ENCODE data around the gene FAM20C.

The FAM20C gene

GRCh38 chr7:191105-191980 lies 1.0 kb upstream of the FAM20C start:
- peaks cover 15% of the 10 kb centered on the region for H3K36me3 ChIP-seq
- H3K27me3 ChIP-seq = peaks cover 36% of the 10 kb centered on the region
- H4K20me1 ChIP-seq = peaks cover 43% of the 10 kb centered on the region
- H3K4me1 ChIP-seq = peaks cover 78% of the 10 kb centered on the region
- H3K4me3 ChIP-seq = peak overlapping the region; percentile 91
- no peak for TF ChIP-seq Cebpa-rat (IDR thresholded peaks at IDR 0.05)
- peak overlapping the region; percentile 63 for H3K27ac ChIP-seq
- H3K4me2 ChIP-seq = peak overlapping the region; percentile 89
- peak overlapping the region; percentile 58; the same call in 1 of the 2 replicates for H3K9ac ChIP-seq
- no peaks in the 10 kb centered on the region for H3K9me3 ChIP-seq

GRCh38 chr7:192701-193480 lies 520 bp downstream of the FAM20C start:
- Histone ChIP-seq H3K4me1 (peaks cover 70% of the 10 kb centered on the region), H3K9me3 (no peaks in the 10 kb centered on the region), H3K9ac (peak overlapping the region; percentile 88), H3K4me2 (peak overlapping the region; percentile 98), H3K27ac (peak overlapping the region; percentile 84), H4K20me1 (peaks cover 59% of the 10 kb centered on the region), H3K36me3 (peaks cover 31% of the 10 kb centered on the region), H3K27me3 (peaks cover 30% of the 10 kb centered on the region), H3K4me3 (peak overlapping the region; percentile 91)
- TF ChIP-seq Cebpa-rat (IDR thresholded peaks at IDR 0.05) = no peak

DNA sequence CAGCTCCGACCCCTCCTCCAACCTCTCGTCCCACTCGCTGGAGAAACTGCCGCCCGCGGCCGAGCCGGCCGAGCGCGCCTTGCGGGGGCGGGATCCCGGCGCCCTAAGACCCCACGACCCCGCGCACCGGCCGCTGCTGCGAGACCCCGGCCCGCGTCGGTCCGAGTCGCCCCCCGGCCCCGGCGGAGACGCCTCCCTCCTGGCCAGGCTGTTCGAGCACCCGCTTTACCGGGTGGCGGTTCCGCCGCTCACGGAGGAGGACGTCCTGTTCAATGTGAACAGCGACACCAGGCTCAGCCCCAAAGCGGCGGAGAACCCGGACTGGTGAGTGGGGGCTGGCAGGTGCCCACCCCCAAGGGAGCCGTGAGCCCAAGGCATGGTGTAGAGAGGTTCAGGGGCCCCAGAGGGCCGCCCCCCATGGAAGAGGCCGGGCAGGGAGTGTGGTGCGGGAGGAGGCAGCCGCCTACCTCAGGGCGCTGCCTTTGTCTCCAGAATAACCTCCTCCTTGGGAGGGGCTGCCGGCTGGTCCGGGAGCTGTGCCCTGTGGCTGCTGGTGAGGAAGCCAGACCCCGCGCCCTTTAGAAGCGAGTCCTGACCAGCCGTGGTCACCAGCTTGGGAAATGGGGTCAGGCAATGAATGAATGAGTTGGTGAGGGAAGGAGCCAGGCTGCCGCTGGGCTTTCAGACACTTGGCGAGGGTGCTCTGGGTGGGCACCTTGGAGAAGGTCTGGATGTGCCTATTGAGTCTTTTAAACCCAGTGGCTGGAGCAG lies 1.3 kb downstream of the FAM20C start:
- no peaks in the 10 kb centered on the region for H3K9me3 ChIP-seq
- peak overlapping the region; percentile 88 for H3K9ac ChIP-seq
- peaks cover 38% of the 10 kb centered on the region for H3K36me3 ChIP-seq
- peaks cover 66% of the 10 kb centered on the region for H4K20me1 ChIP-seq
- TF ChIP-seq Cebpa-rat (IDR thresholded peaks at IDR 0.05) = no peak
- H3K4me2 ChIP-seq = peak overlapping the region; percentile 98
- peak overlapping the region; percentile 84 for H3K27ac ChIP-seq
- peaks cover 30% of the 10 kb centered on the region for H3K27me3 ChIP-seq
- peak overlapping the region; percentile 91 for H3K4me3 ChIP-seq
- peaks cover 63% of the 10 kb centered on the region for H3K4me1 ChIP-seq

DNA sequence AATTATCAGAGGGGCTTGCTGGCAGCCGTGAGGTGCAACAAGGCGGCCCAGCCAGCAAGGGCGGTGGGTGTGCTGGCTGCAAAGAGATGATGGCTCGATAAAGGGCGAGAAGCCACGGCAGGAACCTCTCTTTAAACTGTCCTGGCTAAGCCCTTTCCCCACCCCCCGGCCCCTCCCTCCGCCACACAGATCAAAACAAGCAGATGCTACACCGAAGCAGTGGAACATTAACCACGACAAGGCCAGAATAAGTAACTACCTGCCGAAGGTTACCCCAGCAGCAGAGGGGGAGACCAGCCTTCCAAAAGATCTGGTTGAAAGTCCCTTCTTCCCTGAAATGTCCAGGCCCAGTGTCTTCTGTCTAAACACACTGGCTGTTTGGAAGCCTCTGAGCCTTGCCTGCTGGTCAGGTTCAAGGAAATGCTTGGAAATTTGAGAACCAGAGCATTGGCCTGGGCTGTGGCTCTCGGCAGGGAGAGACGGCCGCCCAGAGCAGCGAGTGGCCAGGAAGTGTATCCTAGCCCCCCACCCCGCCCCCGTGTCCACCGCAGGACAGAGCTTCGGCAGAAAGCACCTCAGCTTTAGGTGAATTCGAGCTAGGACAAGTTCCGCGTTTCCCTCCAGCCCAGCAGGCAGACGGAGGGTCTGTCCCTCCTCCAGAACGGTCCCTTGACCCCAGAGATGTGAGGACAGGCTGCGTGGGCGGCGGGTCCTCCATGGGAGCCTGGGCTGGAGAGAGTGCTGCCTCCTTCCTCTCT lies 2.1 kb downstream of the FAM20C start:
- peak overlapping the region; percentile 88 for H3K9ac ChIP-seq
- H4K20me1 ChIP-seq = peaks cover 74% of the 10 kb centered on the region
- H3K27ac ChIP-seq = peak overlapping the region; percentile 84
- TF ChIP-seq Cebpa-rat (IDR thresholded peaks at IDR 0.05) = no peak
- H3K4me2 ChIP-seq = peak overlapping the region; percentile 98
- peaks cover 58% of the 10 kb centered on the region for H3K4me1 ChIP-seq
- H3K36me3 ChIP-seq = peaks cover 46% of the 10 kb centered on the region
- peak overlapping the region; percentile 91 for H3K4me3 ChIP-seq
- no peaks in the 10 kb centered on the region for H3K9me3 ChIP-seq
- peaks cover 30% of the 10 kb centered on the region for H3K27me3 ChIP-seq

DNA sequence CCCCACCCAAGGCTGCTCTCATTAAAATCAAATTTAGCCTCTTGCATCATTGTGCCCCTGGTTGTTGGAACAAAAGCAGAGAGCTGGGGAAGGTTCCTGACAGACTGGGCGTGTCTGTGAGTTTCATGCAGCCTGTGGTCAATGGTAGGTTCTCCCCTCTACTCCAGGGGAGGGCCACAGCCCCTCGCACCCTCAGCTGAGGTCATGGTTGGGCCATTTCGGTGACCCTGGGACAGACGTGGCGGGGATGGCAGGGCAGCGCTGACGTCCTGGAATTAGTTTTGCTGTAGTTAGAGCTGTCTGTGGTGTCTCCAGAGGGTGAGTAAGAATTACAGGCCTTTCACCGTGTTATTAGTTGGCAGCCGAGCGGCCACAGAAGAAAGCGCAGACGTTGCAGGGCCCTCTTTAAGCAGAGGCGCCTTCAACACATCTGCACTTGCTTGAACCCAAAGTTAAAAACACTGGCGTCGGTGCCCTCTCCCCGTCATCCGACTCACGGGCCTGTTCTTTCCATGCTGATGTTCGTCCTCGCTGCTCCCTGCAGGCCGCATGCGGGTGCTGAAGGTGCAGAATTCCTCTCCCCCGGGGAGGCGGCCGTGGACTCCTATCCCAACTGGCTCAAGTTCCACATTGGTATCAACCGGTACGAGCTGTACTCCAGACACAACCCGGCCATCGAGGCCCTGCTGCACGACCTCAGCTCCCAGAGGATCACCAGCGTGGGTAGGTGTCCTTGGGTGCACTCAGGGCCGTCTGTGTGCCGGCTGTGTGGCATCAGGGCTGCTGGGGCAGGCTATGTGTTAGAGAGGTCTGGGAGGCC lies 2.8 kb downstream of the FAM20C start:
- peaks cover 52% of the 10 kb centered on the region for H3K36me3 ChIP-seq
- H4K20me1 ChIP-seq = peaks cover 79% of the 10 kb centered on the region
- no peak for TF ChIP-seq Cebpa-rat (IDR thresholded peaks at IDR 0.05)
- H3K9ac ChIP-seq = peak overlapping the region; percentile 88
- peaks cover 58% of the 10 kb centered on the region for H3K4me1 ChIP-seq
- no peak overlapping the region for H3K27ac ChIP-seq
- H3K9me3 ChIP-seq = no peaks in the 10 kb centered on the region
- peak overlapping the region; percentile 91 for H3K4me3 ChIP-seq
- peak overlapping the region; percentile 98 for H3K4me2 ChIP-seq
- H3K27me3 ChIP-seq = peaks cover 30% of the 10 kb centered on the region

DNA sequence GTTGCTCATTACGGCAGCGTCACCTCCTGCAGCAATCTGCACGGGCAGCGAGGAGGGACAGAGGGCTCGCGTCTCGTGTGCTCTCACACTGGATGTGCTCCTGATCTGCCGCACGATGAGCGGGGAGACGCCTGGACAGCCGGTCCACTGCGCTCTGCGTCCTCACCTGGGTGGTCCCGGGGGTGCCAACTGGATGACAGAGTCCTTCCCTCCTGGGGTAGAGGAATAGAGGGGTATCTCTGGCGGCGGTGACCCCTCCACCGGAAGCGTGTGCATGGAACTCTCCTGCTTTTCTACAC lies 3.4 kb downstream of the FAM20C start:
- no peak overlapping the region for H3K27ac ChIP-seq
- H3K4me3 ChIP-seq = peak overlapping the region; percentile 18; the same call in 1 of the 2 replicates
- H3K4me2 ChIP-seq = peak overlapping the region; percentile 98
- H3K9ac ChIP-seq = peak overlapping the region; percentile 49; the same call in 1 of the 2 replicates
- H3K27me3 ChIP-seq = peaks cover 30% of the 10 kb centered on the region
- H3K4me1 ChIP-seq = peaks cover 52% of the 10 kb centered on the region
- no peak for TF ChIP-seq Cebpa-rat (IDR thresholded peaks at IDR 0.05)
- peaks cover 58% of the 10 kb centered on the region for H3K36me3 ChIP-seq
- H3K9me3 ChIP-seq = no peaks in the 10 kb centered on the region
- H4K20me1 ChIP-seq = peaks cover 84% of the 10 kb centered on the region

- Histone ChIP-seq H3K4me2 (peak overlapping the region; percentile 98), H3K4me1 (peaks cover 47% of the 10 kb centered on the region), H4K20me1 (peaks cover 84% of the 10 kb centered on the region), H3K36me3 (peaks cover 63% of the 10 kb centered on the region), H3K9me3 (no peaks in the 10 kb centered on the region), H3K4me3 (peak overlapping the region; percentile 18; the same call in 1 of the 2 replicates), H3K27me3 (peaks cover 30% of the 10 kb centered on the region), H3K27ac (no peak overlapping the region), H3K9ac (peak overlapping the region; percentile 49; the same call in 1 of the 2 replicates)
- TF ChIP-seq Cebpa-rat (IDR thresholded peaks at IDR 0.05) = no peak
Observed at GRCh38 chr7:196283-196682, 3.9 kb downstream of the FAM20C start.

- TF ChIP-seq Cebpa-rat (IDR thresholded peaks at IDR 0.05) = no peak
- Histone ChIP-seq H3K27me3 (peaks cover 30% of the 10 kb centered on the region), H3K27ac (no peak overlapping the region), H3K4me1 (peaks cover 43% of the 10 kb centered on the region), H3K4me2 (peak overlapping the region; percentile 98), H3K9ac (peak overlapping the region; percentile 49; the same call in 1 of the 2 replicates), H3K4me3 (no peak overlapping the region), H3K36me3 (peaks cover 68% of the 10 kb centered on the region), H4K20me1 (peaks cover 86% of the 10 kb centered on the region), H3K9me3 (no peaks in the 10 kb centered on the region)
Observed at GRCh38 chr7:196778-197321, 4.5 kb downstream of the FAM20C start.
